M059J (cell line): ENCODE results near the gene BRSK2. TPM values are rescaled to one million over a fixed set of nuclear protein-coding genes. Genes with fewer than 3 reads are reported as not detected.

Experiments
- total RNA-seq: library from RNA; depleted of rRNA; stranded (reverse); fragments of >200 nt; shearing (Covaris generic); gene quantifications from 2 replicates; pipeline ENCODE4 v1.2.3, GENCODE V29; 2014; rRNA removed

The BRSK2 gene
- total RNA-seq, 1 experiment from 2014 or later: not detected

Other genes starting within 250 kb of the BRSK2 start
- gene MUC5AC, start 232.0 kb upstream of the BRSK2 start, total RNA-seq: not detected in 2 replicates
- gene MUC5B, start 166.9 kb upstream of the BRSK2 start, total RNA-seq: not detected in 2 replicates
- 19.8 and 21.5 TPM in 2 replicates for gene TOLLIP, start 80.3 kb upstream of the BRSK2 start, total RNA-seq
- gene MOB2, start 96.8 kb downstream of the BRSK2 start, total RNA-seq: 9.5 and 21.3 TPM in 2 replicates
- gene DUSP8, start 182.3 kb downstream of the BRSK2 start, total RNA-seq: 1.2 and 3.5 TPM in 2 replicates
- gene KRTAP5-1, start 195.3 kb downstream of the BRSK2 start, total RNA-seq: not detected in 2 replicates
- gene KRTAP5-2, start 208.4 kb downstream of the BRSK2 start, total RNA-seq: not detected in 2 replicates
- not detected in 2 replicates for gene KRTAP5-3, start 218.5 kb downstream of the BRSK2 start, total RNA-seq
- not detected in 2 replicates for gene KRTAP5-4, start 232.2 kb downstream of the BRSK2 start, total RNA-seq
- gene KRTAP5-5, start 239.8 kb downstream of the BRSK2 start, total RNA-seq: not detected in 2 replicates